Cardiac septum (tissue), 1 donor: Measurements from ENCODE around the gene NRG2. TPM values are rescaled to one million over a fixed set of nuclear protein-coding genes. Genes with fewer than 3 reads are reported as not detected.

ENCODE experiments used
- DNase-seq: peaks from one replicate; pipeline ENCODE4 v3.0.0-alpha.2; 2020; ENCODE audit warnings: low spot score
- intact Hi-C: fragments of 100-400 bp; cut with DNase I; formaldehyde crosslinking; loops from one replicate; pipeline ENCODE4 v1.14.0; 2022
- total RNA-seq: library from RNA; stranded (reverse); fragmentation: NEBNext Ultra II Directional; extraction: Animal tissue kit (Norgen Biotek cat#: 25700); gene quantifications from one replicate; pipeline ENCODE4 v1.2.1, GENCODE V29; 2021
- donor health status: DM: no; HTN: no; CAD: no.

The NRG2 gene
- total RNA-seq, 1 donor from 2014 or later: 5.1 TPM

GRCh38 chr5:140042393-140042642 is 781 bp downstream of the NRG2 start:
- DNase-seq: no peak
- intact Hi-C loops: loop anchor here (5.0 kb wide), 4 partner anchors 40 to 255 kb away; no protein-coding TSS in a partner anchor

- DNase-seq: peak; percentile 81
- intact Hi-C loops: loop anchor here (5.0 kb wide), 4 partner anchors 39 to 254 kb away; no protein-coding TSS in a partner anchor
These were observed 1.4 kb downstream of the NRG2 start for GRCh38 chr5:140041492-140042392.

- intact Hi-C loops: loop anchor here (5.0 kb wide), 4 partner anchors 39 to 254 kb away; no protein-coding TSS in a partner anchor
- no peak for DNase-seq
These were observed 2.0 kb downstream of the NRG2 start for GRCh38 chr5:140041099-140041491.

- intact Hi-C loops: loop anchor here (5.0 kb wide), 4 partner anchors 38 to 253 kb away; no protein-coding TSS in a partner anchor
- no peak for DNase-seq
These were observed 2.7 kb downstream of the NRG2 start for GRCh38 chr5:140040358-140040757.

- no peak for DNase-seq
- intact Hi-C loops: no loop called here
These were observed 3.5 kb downstream of the NRG2 start for GRCh38 chr5:140039561-140039960.

- DNase-seq: no peak
- intact Hi-C loops: no loop called here
These were observed 4.6 kb downstream of the NRG2 start for GRCh38 chr5:140038373-140038957.

- intact Hi-C loops: no loop called here
- DNase-seq: no peak
These were observed 6.1 kb downstream of the NRG2 start for GRCh38 chr5:140037012-140037411.

GRCh38 chr5:140035881-140036280 is 7.2 kb downstream of the NRG2 start:
- no peak for DNase-seq
- intact Hi-C loops: no loop called here

GRCh38 chr5:140033037-140033760 is 9.9 kb downstream of the NRG2 start:
- intact Hi-C loops: no loop called here
- no peak for DNase-seq

GRCh38 chr5:140032296-140032695 is 10.8 kb downstream of the NRG2 start:
- intact Hi-C loops: no loop called here
- no peak for DNase-seq

- intact Hi-C loops: no loop called here
- no peak for DNase-seq
These were observed 15.3 kb downstream of the NRG2 start for GRCh38 chr5:140027807-140028206.

- intact Hi-C loops: no loop called here
- no peak for DNase-seq
These were observed 17.4 kb downstream of the NRG2 start for GRCh38 chr5:140025736-140026135.

- intact Hi-C loops: no loop called here
- no peak for DNase-seq
These were observed 18.2 kb downstream of the NRG2 start for GRCh38 chr5:140024928-140025327.

- intact Hi-C loops: no loop called here
These were observed 19.4 kb downstream of the NRG2 start for GRCh38 chr5:140023611-140024191.

GRCh38 chr5:140020601-140021177 is 22.4 kb downstream of the NRG2 start:
- no peak for DNase-seq
- intact Hi-C loops: no loop called here

More at GRCh38 chr5:140023611-140024191, 19.4 kb downstream of the NRG2 start:
- DNase-seq: no peak

GRCh38 chr5:140018920-140019644 is 24.0 kb downstream of the NRG2 start:
- DNase-seq: no peak
- intact Hi-C loops: no loop called here

GRCh38 chr5:140018517-140018916 is 24.6 kb downstream of the NRG2 start:
- DNase-seq: no peak
- intact Hi-C loops: no loop called here

- DNase-seq: no peak
- intact Hi-C loops: no loop called here
These were observed 25.0 kb downstream of the NRG2 start for GRCh38 chr5:140018096-140018481.
